Spleen (tissue), 7 donors: Measurements from ENCODE around the gene COX7B2.

Source experiments
- POLR2AphosphoS5 ChIP-seq, 3 donors: sonication (generic); formaldehyde crosslinking; IDR thresholded peaks; one replicate each; pipeline ENCODE4 v1.5.1; 2017; ENCODE audit warnings: antibody characterized with exemption in 3 of 3
- TF ChIP-seq, protein P1 (sequence below), 11 experiments: fragments of 200-600 bp in 7 of 11; fragments of 450-650 bp in 4 of 11; sonication (generic) in 4 of 11; IDR thresholded peaks in 8 of 11; conservative IDR thresholded peaks in 3 of 11; 1 replicate in 7 of 11; 2 replicates in 4 of 11; pipeline versions ENCODE4 v1.4.0 to v1.8.0; 2016 to 2021; ENCODE audit warnings: antibody characterized with exemption in 11 of 11, inconsistent platforms in 4 of 11, mild to moderate bottlenecking in 1 of 11
- donor health status: DM: no; HTN: no; CAD: no; lungs with moderate emphysema.
- donor health status: DM: no; HTN: no; CAD: no.
- donor health status: DM: no; HTN: no; CAD: no.

GRCh38 chr4:46874811-46875210, 34.2 kb downstream of the COX7B2 start:
- no peak for TF ChIP-seq POLR2AphosphoS5 (IDR thresholded peaks at IDR 0.05)
- TF ChIP-seq, protein P1, sequence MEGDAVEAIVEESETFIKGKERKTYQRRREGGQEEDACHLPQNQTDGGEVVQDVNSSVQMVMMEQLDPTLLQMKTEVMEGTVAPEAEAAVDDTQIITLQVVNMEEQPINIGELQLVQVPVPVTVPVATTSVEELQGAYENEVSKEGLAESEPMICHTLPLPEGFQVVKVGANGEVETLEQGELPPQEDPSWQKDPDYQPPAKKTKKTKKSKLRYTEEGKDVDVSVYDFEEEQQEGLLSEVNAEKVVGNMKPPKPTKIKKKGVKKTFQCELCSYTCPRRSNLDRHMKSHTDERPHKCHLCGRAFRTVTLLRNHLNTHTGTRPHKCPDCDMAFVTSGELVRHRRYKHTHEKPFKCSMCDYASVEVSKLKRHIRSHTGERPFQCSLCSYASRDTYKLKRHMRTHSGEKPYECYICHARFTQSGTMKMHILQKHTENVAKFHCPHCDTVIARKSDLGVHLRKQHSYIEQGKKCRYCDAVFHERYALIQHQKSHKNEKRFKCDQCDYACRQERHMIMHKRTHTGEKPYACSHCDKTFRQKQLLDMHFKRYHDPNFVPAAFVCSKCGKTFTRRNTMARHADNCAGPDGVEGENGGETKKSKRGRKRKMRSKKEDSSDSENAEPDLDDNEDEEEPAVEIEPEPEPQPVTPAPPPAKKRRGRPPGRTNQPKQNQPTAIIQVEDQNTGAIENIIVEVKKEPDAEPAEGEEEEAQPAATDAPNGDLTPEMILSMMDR (IDR thresholded peaks at IDR 0.05 in 8 of 11, conservative IDR thresholded peaks at IDR 0.05 in 3 of 11), result no peak
